ENCODE measurements around the gene MAT2A. TPM values are rescaled to one million over a fixed set of nuclear protein-coding genes. Genes with fewer than 3 reads are reported as not detected.
A peak's percentile ranks its signal among the peaks of the same experiment; 100 is the strongest.

Gene MAT2A
- 145 TPM for total RNA-seq
- long read RNA-seq, transcript MAT2A-201 (9 exons, 2,819 nt): major isoform, 179 of 277 reads
- long read RNA-seq, partial matches to known transcripts: 79 of 277 reads
- long read RNA-seq, other reads (novel, unspliced or antisense): 19 of 277 reads

- intact Hi-C loops (cut with micrococcal nuclease): no loop called here
- no peaks in the 10 kb centered on the region for H3K27me3 ChIP-seq (ENCODE audit: low read depth)
- DNase-seq: peak; percentile 94
- no peaks in the 10 kb centered on the region for H3K9me3 ChIP-seq (replicated peaks)
- H3K36me3 ChIP-seq: peaks cover 35% of the 10 kb centered on the region
- peaks cover 68% of the 10 kb centered on the region for H3K4me1 ChIP-seq
- TF ChIP-seq, protein P1, sequence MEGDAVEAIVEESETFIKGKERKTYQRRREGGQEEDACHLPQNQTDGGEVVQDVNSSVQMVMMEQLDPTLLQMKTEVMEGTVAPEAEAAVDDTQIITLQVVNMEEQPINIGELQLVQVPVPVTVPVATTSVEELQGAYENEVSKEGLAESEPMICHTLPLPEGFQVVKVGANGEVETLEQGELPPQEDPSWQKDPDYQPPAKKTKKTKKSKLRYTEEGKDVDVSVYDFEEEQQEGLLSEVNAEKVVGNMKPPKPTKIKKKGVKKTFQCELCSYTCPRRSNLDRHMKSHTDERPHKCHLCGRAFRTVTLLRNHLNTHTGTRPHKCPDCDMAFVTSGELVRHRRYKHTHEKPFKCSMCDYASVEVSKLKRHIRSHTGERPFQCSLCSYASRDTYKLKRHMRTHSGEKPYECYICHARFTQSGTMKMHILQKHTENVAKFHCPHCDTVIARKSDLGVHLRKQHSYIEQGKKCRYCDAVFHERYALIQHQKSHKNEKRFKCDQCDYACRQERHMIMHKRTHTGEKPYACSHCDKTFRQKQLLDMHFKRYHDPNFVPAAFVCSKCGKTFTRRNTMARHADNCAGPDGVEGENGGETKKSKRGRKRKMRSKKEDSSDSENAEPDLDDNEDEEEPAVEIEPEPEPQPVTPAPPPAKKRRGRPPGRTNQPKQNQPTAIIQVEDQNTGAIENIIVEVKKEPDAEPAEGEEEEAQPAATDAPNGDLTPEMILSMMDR (IDR thresholded peaks at IDR 0.05; ENCODE audit: borderline replicate concordance): peak; percentile 84
- H3K4me3 ChIP-seq: peak within 1 kb of the TSS; percentile 86
- peak within 1 kb of the TSS; percentile 100 for H3K27ac ChIP-seq (replicated peaks)
These were observed at the start of gene MAT2A for GRCh38 chr2:85538507-85539360. TSS of gene MAT2A (plus strand) at chr2:85539168. CDS start at chr2:85539288, 120 bp downstream.

- Histone ChIP-seq H3K36me3 (no peaks in the 10 kb centered on the region), H3K27ac (replicated peaks) (no peak overlapping the region), H3K27me3 (ENCODE audit: low read depth) (no peaks in the 10 kb centered on the region), H3K9me3 (replicated peaks) (peaks cover 6% of the 10 kb centered on the region), H3K4me1 (no peaks in the 10 kb centered on the region), H3K4me3 (no peak overlapping the region)
- TF ChIP-seq, protein P1 (IDR thresholded peaks at IDR 0.05; ENCODE audit: borderline replicate concordance): no peak
- no peak for DNase-seq
- intact Hi-C loops (cut with micrococcal nuclease): no loop called here
These were observed 47.9 kb upstream of the MAT2A start for GRCh38 chr2:85490861-85491755.

GRCh38 chr2:85496436-85496835 is 42.5 kb upstream of the MAT2A start:
- Histone ChIP-seq H3K4me3 (no peak overlapping the region), H3K27me3 (ENCODE audit: low read depth) (no peaks in the 10 kb centered on the region), H3K27ac (replicated peaks) (no peak overlapping the region), H3K9me3 (replicated peaks) (no peaks in the 10 kb centered on the region), H3K36me3 (no peaks in the 10 kb centered on the region), H3K4me1 (peaks cover 32% of the 10 kb centered on the region)
- intact Hi-C loops (cut with micrococcal nuclease): no loop called here
- TF ChIP-seq, protein P1 (IDR thresholded peaks at IDR 0.05; ENCODE audit: borderline replicate concordance): no peak
- DNase-seq: no peak

GRCh38 chr2:85497944-85498630 is 40.9 kb upstream of the MAT2A start:
- TF ChIP-seq, protein P1 (IDR thresholded peaks at IDR 0.05; ENCODE audit: borderline replicate concordance): no peak
- H3K27ac ChIP-seq (replicated peaks): peak overlapping the region; percentile 77
- intact Hi-C loops (cut with micrococcal nuclease): no loop called here

GRCh38 chr2:85501248-85501647 is 37.7 kb upstream of the MAT2A start:
- Histone ChIP-seq H3K4me3 (no peak overlapping the region), H3K27ac (replicated peaks) (peak overlapping the region; percentile 77), H3K36me3 (no peaks in the 10 kb centered on the region), H3K27me3 (ENCODE audit: low read depth) (no peaks in the 10 kb centered on the region), H3K9me3 (replicated peaks) (no peaks in the 10 kb centered on the region), H3K4me1 (peaks cover 78% of the 10 kb centered on the region)
- DNase-seq: no peak
- intact Hi-C loops (cut with micrococcal nuclease): no loop called here
- TF ChIP-seq, protein P1 (IDR thresholded peaks at IDR 0.05; ENCODE audit: borderline replicate concordance): no peak

More at GRCh38 chr2:85497944-85498630, 40.9 kb upstream of the MAT2A start:
- no peak overlapping the region for H3K4me3 ChIP-seq
- H3K27me3 ChIP-seq (ENCODE audit: low read depth): no peaks in the 10 kb centered on the region
- DNase-seq: no peak
- H3K9me3 ChIP-seq (replicated peaks): no peaks in the 10 kb centered on the region
- H3K4me1 ChIP-seq: peaks cover 46% of the 10 kb centered on the region
- H3K36me3 ChIP-seq: no peaks in the 10 kb centered on the region

Data from left ventricle myocardium inferior (tissue), 1 donor.